LoVo (cell line): Measurements from ENCODE around the gene TRIM10.
"Not testable (repeated sequence)": the region's sequence is repeated elsewhere in the genome, so short reads cannot be mapped to it uniquely, and the experiment has no call there.

Source experiments
- DNase-seq: peaks from one replicate; pipeline ENCODE4 v3.0.0-alpha.2; 2016; ENCODE audit warnings: low spot score

Gene TRIM10

DNA sequence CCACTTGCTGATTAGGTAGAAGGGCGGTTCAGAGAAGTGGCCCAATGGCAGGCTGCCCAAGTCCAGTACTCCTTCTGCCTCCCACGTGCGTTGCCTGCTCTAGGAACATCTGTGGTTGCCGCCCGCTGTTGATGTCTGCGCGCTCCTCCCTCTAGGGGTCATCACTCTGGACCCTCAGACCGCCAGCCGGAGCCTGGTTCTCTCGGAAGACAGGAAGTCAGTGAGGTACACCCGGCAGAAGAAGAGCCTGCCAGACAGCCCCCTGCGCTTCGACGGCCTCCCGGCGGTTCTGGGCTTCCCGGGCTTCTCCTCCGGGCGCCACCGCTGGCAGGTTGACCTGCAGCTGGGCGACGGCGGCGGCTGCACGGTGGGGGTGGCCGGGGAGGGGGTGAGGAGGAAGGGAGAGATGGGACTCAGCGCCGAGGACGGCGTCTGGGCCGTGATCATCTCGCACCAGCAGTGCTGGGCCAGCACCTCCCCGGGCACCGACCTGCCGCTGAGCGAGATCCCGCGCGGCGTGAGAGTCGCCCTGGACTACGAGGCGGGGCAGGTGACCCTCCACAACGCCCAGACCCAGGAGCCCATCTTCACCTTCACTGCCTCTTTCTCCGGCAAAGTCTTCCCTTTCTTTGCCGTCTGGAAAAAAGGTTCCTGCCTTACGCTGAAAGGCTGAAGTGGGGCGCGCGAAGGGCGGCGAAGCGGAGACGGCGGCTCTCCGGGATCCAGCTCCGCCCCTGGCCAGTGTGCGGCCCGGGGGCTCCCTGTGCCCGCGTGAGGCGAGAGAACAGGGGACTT, 10.9 kb upstream of the TRIM10 start:
- DNase-seq, result no peak

DNA sequence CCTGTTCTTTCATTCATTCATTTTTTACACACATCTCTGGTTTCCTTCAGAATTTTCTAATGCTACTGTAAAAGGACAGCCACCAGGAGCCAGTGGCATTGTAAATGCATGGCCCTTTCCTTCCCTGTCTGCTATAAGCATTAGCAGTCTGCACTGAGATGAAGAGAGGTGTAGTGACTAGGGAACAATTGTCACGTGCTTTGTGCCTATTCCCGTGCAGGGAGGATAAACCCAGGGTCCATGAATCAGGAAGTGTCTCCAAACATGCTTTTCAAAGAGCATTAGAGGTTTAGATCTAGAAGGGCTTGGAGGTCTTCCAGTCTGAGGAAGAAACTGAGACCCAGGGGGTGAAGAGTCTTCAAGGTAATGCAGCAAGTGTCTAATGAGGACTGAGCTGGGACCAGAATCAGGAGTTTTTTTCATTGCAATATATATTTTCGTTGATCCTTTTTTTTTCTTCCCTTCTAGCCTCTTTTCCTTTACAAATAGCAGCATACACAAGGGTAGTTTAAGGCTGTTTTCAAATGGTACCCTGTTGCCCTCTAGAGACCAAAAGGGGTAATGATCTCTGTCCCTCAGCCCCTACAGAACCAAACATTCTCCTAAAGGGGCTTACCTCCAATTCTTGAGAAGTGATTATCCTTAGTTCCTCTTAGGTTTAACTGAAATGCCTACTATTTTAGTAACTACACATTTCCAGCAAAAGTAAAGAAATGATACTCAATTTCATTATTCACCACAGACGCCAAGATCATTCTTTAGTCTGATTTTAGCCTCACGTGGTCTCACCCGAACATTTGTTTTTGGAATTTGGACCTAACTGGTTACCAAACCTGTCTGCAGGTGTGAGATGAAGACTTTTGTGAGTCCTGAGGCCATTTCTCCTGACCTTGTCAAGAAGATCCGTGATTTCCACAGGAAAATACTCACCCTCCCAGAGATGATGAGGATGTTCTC, 8.9 kb upstream of the TRIM10 start:
- DNase-seq, result peak; percentile 59

DNA sequence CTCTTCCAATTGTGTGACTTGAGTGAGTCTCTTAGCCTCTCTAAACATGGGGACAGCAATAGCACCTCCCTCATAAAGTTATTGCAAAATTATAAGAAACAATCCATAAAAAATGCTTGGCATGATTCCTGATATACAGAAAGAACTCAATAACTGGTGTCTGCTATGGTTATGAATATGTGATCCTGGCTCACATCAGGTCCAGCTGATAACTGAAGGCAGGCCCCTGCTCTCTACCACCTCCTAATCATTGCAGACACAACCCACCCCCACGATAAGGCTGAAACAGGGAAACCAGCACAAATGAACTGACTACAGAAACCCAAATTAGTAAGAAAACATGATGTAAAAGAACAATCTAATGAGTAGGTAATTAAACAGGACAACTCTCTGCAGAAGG, 7.7 kb upstream of the TRIM10 start:
- DNase-seq, result no peak

DNA sequence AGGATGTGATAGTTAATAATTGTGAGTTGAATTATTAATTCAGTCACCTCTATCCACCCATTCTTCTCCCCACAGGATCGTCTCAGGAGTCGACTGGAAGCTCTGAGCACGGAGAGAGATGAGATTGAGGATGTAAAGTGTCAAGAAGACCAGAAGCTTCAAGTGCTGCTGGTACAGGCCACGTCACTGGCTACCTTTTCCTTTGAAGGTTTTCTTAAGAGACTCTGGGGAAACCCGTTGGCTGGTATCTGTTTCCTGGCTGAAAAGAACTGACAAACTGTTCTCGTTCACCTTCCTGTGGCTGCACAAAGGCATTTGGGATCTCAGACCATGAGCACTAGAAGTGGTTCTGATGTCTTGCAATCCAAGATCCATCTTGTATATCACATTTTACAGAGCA, 6.1 kb upstream of the TRIM10 start:
- DNase-seq, result no peak

DNA sequence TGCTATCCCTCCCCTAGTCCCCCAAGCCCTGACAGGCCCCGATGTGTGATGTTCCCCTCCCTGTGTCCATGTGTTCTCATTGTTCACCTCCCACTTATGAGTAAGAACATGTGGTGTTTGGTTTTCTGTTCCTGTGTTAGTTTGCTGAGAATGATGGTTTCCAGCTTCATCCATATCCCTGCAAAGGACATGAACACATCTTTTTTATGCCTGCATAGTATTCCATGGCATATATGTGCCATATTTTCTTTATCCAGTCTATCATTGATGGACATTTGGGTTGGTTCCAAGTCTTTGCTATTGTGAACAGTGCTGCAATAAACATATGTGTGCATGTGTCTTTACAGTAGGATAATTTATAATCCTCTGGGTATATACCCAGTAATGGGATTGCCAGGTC, 4.2 kb upstream of the TRIM10 start:
- not testable (repeated sequence) for DNase-seq

DNA sequence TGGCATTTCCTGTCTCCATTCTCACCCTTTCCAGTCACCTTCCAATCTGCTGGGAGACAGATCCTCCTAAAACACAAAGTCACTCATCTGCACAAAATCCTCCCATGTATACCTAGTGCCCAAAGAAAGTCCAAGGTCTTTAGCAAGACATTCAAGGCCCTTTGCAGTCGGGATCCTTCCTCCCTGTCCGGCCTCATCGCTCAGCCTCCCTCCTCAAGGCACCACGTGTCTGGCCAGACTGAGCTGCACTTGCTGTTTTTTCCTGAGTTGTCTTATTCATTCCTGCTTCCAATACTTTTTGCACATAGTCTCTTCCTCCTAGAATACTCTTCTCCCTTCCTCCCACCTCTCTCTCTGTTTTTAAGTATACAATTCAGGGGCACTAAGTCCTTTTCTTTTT, 3.7 kb upstream of the TRIM10 start:
- DNase-seq, result no peak

DNA sequence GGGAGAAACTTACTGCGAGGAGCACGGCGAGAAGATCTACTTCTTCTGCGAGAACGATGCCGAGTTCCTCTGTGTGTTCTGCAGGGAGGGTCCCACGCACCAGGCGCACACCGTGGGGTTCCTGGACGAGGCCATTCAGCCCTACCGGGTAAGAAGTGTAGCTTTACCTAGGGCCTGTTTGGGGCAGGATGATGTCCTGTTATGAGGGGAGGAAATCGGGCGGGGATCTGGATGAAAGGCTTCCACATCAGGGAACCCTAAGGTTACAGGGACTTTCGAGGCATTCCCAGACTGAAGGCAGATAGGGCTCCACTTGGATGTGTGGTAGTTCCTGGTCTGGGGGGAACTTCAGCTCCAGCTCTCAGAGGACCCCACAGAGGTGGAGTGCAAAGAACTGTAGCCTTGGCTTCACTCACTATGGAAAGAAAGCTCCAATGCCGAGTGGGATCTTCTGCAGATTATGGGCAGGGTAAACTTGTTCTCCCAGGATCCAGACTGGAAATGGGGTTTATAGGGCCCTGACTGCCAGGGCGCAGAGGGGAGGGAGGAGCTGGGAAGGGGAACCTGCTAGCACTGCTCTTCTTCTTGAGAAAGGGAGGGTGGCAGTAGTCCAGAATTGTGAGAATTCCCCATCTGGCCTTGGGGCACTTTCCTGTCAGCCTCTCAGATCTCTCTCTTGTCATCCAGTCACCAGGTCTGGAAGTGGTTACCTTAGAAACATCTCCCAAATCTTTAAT, 3.1 kb upstream of the TRIM10 start:
- DNase-seq, result no peak

DNA sequence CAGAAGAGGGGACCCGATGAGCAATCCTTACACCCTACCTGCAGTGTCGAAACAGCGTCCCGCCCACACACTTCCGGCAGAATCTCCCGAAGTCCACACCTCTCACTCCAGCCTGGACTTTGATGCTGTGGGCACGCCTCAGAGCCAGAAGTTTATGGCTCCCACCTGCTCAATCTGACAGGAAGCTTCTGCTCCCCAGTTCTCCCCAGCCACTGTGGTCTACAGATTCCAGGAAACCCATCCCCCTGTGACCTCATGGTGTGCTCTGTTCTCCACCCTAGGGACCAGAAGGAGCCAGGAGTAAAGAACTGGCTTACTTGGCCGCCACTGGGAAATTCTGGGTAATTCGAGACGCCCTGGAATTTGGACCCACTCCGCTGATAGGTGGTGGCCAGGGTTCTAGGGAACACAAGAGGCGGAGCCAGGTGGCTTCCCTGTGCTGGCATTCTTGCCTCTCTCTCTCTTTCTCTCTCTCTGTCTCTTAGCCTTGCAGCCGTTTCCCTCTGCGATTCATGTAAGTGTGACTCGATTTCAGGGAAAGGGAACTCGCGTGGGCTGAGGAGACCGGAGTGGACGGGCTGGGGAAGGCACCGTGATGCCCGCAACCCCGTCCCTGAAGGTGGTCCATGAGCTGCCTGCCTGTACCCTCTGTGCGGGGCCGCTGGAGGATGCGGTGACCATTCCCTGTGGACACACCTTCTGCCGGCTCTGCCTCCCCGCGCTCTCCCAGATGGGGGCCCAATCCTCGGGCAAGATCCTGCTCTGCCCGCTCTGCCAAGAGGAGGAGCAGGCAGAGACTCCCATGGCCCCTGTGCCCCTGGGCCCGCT, 2.3 kb upstream of the TRIM10 start, which contains the start of gene TRIM15:
Gene TRIM15, plus strand, starts transcription at position 457 of the 828 bp plus-strand sequence. Its CDS starts 139 bp downstream, at position 596.
- DNase-seq, result peak; percentile 86

DNA sequence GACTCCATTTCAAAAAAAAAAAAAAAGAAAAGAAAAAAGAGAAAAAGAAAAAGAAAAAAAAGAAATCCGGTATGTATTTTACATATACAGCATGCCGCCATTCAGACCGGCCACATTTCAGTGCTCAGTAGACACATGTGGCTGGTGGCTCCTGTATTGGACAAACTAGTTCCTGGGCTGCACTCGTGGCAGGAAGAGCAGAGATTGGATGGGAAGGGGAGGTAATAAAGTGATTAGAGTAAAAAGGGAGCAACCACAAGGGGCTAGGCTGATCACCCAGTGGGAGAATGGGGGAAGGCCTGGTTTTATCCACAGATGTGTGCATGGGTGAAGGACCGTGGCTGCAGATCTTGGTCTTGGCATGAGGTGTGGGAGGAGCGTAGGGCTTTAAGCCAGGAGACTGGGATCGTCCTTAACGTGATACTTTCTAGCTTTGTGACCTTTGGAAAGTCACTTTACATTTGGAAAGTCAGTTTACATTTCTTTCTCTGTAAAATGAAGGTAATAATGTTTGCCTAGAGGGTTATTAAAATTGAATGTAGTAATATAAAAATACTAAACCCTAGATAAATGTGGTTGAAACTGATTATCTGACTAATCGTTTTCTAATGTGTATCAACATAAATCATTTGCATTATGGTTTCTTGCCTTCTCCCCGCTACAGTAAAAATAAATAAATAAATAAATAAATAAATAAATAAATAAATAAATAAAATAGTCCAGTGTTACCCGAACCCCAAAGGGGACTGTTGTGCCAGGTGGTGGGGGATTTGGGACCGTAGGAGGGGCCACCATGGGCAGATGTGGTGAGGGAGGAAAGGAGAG, 1.5 kb upstream of the TRIM10 start:
- DNase-seq, result no peak

DNA sequence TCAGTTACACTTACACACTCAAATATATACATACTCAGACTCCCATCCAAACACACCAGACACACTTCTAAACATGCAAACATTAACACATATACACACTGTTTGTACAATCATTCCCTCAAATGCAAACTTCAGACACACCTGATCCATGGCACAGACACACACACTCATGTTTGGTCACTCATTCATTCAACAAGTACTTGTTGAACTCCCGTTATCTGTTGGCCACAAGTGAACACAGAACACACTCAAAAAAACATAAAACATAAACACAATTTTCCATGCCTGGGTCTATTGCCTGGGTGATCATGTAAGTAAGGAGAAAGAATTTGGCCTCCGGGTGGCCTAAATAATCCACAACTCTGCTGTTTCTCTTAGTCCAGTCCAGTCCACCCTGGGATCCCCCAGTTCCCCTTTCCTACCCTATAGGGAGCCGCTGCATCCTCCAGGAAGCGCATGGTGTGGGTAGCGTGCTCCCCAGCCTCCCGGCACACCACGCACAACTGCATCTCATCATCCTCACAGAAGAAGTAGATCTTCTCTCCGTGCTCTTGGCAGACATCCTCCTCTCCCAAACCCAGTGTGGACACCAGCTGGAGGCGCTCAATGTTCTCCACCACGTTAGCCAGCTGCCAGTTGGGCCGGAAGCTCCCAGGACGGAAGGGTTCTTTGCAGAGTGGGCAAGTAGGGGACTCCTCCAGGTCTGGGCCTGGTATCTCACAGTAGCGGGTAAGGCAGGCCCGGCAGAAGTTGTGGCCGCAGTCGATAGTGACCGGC, 815 bp downstream of the TRIM10 start:
- no peak for DNase-seq

DNA sequence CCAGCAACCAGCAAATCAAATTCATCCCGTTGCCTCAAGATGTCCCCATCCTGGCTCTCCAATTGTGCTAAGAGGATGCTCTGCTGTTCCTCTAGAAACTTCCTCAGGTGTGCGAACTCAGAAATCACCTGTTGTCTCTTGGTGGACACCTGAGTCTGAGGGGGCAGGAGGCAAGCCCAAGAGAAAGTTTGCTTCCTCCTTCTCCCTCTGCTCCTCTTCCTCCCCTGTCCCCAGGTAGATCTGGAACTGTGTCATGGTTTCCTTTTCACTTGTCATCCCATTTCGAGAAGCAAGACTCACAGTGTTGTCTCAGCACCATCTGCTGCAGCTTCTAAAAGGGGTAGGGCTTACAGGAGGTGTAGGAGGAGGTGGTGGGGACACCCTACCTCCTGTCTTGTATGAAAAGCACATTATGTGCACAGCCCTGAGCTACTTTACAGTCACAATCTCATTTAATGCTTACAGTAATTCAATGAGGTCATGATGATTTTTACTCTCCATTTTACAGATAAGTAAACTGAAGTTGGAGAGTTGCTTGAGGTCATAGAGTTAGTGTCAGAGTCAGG, 2.5 kb downstream of the TRIM10 start:
- DNase-seq, result no peak

DNA sequence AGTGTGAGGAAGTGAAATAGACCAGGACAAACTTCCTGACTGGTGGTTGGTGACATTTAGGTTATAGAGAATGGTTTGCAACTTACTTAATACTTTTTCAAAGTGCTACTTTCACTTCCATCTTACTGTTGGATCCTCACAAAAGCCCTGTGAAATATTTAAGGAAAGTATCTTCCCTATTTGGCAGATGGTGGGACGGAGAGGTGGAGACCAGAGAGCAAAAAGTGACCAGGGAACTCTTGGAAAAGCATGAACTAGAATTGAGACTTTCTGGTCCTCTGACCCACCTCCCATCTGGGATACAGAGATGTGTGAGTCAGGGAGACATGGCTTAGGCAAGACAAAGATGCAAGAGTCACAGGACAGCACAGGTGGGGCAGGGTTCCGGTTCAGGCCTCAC, 3.0 kb downstream of the TRIM10 start:
- DNase-seq, result no peak

DNA sequence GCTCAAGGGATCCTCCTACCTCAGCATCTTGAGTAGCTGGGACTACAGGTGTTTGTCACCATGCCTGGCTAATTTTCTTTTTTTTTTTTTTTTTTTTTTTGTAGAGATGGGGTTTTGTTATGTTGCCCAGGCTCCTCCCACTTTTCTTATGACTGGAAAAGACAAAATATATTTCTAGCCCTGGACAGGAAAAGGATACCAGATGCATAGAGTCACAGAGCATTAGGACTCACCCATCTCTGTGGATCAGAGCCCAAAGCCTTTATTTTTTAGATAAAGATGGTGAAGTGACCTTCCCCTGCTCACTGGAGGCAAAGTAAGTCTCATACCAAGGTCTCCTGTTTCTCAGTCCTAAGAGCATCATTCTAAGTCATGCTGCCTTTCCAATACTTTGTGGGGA, 3.4 kb downstream of the TRIM10 start:
- no peak for DNase-seq

DNA sequence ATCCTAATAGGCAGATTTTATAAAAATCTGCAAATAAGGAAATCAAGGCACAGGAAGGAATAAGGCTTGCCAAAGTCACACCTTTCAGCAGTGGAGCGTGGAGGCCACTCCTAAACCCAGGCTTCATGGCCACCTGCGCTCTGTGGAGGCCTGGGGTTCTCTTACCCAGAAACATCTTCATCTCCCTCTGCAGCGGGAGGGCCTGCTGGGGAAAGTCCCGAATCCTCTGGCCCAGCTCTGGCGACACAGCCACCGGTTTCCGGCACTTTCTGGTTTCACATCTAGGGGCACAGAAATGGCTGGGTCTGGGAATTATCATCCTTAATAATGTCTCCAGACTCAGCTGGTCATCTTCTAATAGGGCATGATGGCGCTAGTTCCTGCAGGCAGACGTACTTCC, 4.2 kb downstream of the TRIM10 start:
- DNase-seq, result no peak

DNA sequence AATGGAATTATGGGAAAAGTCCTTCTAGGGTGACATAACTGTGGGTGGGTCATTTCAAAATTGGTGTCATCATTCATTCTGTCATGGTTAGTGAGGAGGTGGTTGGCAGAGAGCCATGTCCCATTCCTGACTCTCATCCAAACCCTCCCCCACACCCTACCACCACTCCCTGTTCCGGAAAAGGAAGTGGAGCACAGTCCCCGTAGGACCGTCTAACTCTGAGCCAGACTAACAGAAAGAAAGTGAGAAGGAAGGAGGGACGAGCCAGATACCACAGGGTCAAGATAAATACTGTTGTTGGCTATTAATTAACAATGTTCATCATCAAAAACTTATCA, 4.8 kb downstream of the TRIM10 start:
- peak; percentile 88 for DNase-seq

DNA sequence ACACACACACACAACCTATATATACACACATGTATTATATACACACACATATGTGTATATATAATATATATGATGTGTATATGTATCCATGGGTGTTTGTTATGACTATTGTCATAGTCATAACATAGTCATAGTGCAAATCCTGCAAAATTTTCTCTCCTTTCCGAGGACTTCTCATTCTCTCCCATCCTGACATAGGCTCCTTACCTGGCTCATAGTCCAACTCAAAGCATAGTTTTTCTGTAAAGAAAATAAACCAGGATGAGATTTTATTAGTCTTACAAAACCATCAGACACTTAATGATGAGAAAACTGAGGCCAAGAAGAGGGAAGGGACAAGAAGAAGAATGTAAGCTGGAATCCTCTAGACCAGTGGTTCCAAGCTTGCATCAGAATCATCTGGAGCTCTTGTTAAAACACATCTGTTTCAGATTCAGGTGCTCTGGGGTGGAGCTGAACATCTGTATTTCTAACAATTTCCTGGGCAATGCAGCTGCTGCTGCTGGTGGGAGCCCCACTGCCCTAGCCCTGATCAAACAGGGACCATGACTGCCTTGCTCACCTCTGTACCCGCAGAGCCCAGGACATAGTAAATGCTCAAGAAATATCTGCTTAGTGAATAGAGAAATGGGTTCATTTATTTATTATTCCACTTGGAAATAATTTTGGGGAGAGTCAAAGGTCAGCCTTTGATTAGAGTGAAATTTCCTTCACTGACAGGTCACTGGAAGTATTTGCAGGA, 5.3 kb downstream of the TRIM10 start:
- DNase-seq, result no peak

DNA sequence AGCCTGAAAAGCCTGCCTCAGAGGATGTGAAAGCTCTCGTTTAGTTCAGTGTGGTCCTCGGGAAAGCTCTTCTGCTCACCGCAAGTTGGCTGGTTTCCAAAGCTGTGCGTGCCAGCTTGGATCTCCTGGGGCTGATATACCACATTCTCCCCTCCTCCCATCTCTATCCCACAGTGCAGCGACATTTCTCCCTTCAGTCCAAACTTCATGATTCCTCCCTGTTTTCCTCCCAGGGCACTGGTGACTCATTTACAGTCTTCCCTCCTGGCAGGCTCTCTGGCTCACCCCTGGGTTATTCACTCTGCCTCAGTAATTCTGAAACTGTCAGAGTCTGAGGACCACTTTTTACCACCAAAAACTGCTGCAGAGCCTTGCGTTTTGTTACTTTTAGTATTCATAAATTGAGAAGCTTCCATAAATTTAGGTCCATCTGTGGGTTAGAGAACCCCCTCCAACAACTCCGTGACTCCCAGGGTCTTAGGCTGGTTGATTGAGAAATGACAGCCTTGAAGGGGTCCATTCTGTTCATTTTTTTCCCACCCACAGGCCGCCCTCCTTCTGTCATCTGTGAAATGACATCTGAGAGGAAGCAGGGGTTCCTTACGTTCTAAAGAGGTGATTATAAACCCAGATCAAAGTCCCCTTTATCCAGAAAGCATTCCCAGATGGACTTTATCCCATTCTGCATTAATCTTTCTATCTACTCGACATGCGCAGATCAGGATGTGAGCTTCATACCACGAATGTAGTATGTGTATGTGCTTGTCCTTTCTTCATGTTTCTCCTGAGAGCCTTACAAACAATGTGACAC, 6.1 kb downstream of the TRIM10 start:
- DNase-seq, result peak; percentile 89

DNA sequence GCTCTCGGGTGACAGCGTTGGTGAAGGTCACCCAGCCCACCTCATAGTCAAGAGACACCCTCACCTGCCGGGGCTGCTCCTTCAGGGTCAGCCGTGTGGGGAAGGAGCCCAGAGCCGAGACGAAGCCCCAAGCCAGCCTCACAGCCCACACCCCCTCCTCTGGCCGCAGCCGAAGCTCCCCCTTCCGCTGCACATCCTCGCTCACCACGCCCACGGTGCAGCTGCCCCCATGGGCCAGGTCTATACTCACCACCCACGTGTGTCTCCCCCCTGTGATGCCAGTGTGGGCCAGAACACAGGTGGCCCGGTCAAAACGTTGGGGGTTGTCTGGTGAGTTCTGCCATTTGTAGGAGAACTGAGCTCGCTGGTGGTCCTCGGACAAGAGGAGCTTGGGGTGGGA, 7.0 kb downstream of the TRIM10 start:
- DNase-seq, result no peak
